ENCODE data around the gene IL36RN.

IL36RN gene

DNA sequence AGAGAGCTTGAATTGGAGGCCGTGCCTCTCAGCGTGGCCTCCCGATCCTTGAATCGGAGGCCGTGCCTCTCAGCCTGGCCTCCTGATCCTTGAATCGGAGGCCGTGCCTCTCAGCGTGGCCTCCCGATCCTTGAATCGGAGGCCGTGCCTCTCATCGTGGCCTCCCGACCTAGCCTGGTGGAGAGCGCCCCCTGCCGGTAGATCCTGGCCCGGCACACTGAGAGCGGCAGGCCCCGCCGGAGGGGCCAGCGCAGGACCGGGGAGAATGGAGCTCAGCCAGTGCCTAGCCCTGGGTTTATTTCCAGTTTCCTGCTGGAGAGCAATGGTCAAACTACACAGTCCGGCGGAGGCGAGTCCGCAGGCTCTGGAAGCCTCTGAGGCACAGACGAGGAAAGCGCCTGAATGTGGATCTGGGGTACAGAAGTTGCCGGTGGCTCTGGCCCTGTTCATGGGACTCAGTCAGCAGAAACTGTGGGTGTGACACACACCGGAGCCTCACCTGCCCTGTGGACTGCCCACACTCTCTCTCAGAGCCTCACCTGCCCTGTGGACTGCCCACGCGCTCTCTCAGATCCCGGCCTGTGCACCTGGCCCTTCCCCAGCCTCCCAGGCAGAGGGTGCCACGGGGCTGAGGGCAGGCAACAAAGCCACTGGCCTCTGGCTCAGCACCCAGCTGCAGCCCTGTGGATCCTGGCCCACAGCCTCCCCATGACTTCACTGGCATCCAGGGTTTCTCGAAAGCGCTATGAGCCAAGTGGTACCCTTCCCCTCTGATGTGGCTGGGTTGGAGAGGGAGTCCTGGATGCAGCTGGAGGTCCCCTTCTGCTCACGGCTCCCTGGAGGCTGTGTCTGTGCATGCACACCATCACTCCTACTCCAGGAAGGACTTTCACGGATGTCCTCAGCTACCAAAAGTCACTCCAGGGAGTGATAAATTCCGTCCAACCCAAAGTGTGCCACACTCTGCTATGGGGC lies 7.8 kb upstream of the IL36RN start:
- no peak for DNase-seq (ENCODE audit: low spot score)

DNA sequence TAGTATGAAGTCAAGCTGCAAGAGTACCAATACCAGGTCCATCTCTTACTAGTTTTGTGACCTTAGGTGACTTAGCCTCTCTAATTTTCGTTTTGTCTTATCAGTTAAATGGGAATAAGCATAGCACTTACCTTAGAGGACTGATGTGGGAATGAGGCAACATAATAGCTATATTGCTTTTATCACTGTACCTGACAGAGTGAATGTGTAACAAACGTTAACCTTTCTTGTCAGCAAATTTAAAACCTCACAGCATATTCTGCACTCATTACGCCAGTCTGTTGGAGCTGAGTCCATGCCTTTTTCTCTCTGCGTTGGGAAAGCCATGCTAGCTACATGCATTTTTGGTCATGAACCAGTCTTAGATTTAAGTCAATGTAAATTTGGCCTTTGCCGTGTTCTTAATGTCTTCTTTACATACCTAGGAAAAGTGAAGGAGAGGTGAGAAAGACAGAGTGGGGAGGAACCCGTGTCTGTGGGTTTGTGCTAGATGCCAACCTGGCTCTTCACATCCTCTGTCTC lies 6.5 kb upstream of the IL36RN start, which contains the start of gene IL36B:
IL36B (minus strand) TSS at position 472 of the 522 bp plus-strand sequence.
- no peak for DNase-seq (ENCODE audit: low spot score)

GRCh38 chr2:113053666-113054065 lies 5.3 kb upstream of the IL36RN start:
- no peak for DNase-seq (ENCODE audit: low spot score)

DNA sequence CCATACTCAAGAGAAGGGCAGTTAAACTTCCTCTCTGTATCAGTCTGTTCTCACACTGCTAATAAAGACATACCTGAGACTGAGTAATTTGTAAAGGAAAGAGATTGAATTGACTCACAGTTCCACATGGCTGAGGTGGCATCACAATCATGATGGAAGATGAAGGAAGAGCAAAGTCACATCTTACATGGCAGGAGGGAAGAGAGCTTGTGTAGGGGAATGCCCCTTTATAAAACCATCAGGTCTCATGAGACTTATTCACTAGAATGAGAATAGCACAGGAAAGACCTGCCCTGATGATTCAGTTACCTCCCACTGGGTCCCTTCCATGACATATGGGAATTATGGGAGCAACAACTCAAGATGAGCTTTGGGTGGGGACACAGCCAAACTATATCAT lies 4.9 kb upstream of the IL36RN start:
- no peak for DNase-seq (ENCODE audit: low spot score)

DNA sequence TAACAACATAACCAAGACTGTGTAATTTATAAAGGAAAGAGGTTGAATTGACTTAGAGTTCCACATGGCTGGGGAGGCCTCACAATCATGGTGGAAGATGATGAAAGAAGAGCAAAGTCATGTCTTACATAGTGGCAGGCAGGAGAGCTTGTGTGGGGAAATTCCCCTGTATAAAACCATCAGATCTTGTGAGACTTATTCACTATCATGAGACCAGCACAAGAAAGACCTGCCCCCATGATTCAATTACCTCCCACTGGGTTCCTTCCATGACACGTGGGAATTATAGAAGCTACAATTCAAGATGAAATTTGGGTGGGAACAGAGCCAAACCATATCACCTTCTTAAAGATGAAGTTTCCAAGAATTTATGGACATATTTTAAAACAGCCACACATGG lies 2.5 kb upstream of the IL36RN start:
- DNase-seq (ENCODE audit: low spot score) = no peak

- no peak for DNase-seq (ENCODE audit: low spot score)
These were observed 1.9 kb upstream of the IL36RN start for GRCh38 chr2:113057117-113057516.

GRCh38 chr2:113058411-113058994 lies 495 bp upstream of the IL36RN start:
- DNase-seq (ENCODE audit: low spot score) = no peak

DNA sequence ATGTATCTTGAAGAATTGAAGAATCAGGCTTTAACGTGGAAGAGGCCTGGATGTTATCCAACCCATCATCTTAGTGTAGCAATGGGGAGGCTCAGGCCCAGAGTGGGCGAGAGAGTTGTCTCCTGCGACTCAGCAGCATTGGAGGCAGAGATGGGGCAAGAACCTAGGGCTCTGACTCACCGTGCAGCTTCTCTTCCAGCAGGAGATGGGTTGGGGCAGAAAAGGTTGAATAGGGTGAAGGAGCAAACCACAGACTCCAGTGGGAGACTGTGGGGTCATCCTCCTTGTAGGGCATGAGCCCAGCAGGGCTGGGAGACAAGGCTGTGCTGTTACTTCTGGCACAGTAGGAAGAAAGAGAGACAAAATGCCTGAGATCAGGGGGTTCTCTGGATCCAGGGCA lies 1.4 kb downstream of the IL36RN start:
- DNase-seq (ENCODE audit: low spot score) = no peak

GRCh38 chr2:113060796-113061195 lies 1.8 kb downstream of the IL36RN start:
- no peak for DNase-seq (ENCODE audit: low spot score)

DNA sequence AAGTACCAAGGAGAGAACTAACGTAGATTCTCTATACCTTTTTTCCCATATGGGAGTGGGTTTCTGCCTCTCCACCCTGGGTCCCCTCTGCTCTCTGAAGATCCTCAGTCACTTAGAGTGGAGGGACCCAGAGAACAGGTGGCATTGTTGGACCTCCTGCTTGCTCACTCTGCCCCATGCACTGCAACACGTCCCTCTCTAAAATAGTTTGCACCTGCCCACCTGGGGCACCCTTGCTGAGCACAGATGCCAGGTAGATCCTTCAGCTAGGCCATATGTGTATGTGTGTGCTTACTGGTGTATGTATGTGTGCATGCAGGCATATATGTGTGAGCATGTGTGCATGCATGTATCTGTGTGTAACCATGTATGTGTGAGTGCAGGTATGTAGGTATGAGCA lies 2.2 kb downstream of the IL36RN start:
- DNase-seq (ENCODE audit: low spot score) = no peak

- DNase-seq (ENCODE audit: low spot score) = no peak
These were observed 3.1 kb downstream of the IL36RN start for GRCh38 chr2:113061896-113062770.

DNA sequence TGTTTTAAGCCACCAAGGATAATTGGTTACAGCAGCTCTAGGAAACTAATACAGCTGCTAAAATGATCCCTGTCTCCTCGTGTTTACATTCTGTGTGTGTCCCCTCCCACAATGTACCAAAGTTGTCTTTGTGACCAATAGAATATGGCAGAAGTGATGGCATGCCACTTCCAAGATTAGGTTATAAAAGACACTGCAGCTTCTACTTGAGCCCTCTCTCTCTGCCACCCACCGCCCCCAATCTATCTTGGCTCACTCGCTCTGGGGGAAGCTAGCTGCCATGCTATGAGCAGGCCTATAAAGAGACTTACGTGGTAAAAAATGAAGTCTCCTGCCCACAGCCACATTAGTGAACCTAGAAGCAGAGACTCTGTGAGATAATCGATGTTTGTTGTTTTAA lies 5.3 kb downstream of the IL36RN start:
- DNase-seq (ENCODE audit: low spot score) = no peak

- no peak for DNase-seq (ENCODE audit: low spot score)
These were observed 5.9 kb downstream of the IL36RN start for GRCh38 chr2:113064898-113065297.

GRCh38 chr2:113067681-113068080 lies 8.7 kb downstream of the IL36RN start, which contains the start of gene IL1F10:
Gene IL1F10 (plus strand): TSS chr2:113067970. CDS start chr2:113072739, 4,769 bp downstream.
- DNase-seq (ENCODE audit: low spot score) = no peak

- DNase-seq (ENCODE audit: low spot score) = no peak
These were observed 9.3 kb downstream of the IL36RN start for GRCh38 chr2:113068249-113068648.

- no peak for DNase-seq (ENCODE audit: low spot score)
These were observed 9.9 kb downstream of the IL36RN start for GRCh38 chr2:113068706-113069485.

DNA sequence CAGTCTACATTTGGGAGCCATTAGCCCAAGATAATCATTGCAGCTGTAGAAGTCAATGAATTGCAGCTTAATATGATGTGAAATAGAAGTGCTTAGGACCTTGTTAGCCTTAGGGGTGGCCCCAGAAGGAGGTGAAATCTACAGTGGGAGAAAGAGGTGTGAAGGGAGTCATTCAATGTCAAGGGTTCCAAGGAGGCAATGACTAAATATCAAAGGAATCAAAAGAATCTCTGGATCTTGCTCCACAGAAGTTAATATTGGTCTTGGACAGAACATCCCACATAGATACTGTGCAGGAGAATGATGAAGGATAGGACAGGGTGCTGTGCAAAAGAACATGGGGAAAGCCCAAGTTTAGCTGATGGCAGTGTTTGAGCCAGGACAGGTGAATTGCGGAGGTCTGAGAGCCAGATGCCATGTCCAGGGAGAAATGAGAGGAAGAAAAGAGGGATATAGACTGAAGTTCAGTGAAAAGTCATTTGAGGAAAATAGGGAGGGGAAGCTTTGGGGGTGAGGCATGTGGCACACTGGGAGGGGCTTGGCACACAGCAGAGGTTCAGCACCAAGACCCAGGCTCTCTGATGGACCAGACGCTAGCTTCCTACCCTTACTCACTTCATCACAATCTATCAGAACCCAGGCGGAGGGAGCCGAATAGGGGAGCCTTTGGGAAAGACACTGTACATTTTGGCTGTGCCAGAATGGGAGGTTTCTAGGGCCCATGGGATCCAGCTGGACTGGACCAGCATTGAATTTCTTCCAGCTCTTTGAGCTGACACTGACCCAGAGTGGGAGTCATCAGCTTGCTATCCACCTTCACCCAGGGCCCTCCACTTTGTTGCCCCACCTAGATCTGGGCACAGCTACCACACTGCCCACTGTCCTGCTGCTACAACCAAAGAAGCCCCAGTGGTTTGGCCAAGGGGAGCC lies 10.9 kb downstream of the IL36RN start:
- DNase-seq (ENCODE audit: low spot score) = no peak

DNA sequence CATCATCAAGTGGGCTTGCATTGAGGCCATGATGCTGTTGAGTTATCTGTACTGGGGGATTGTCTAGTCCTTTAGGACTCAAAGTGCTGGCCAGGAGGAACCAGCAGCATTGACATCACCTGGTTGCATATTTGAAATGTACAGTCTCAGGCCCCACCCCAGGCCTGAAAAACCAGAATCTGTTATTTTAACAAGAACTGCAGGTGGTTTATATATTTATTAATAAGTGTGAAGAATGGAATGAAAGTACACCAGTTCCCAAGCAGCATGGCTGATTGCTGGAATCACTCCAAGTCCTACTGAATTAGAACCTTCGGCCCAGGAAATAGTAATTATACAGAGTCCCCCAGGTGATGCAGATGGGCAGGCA lies 11.6 kb downstream of the IL36RN start:
- DNase-seq (ENCODE audit: low spot score) = no peak

DNA sequence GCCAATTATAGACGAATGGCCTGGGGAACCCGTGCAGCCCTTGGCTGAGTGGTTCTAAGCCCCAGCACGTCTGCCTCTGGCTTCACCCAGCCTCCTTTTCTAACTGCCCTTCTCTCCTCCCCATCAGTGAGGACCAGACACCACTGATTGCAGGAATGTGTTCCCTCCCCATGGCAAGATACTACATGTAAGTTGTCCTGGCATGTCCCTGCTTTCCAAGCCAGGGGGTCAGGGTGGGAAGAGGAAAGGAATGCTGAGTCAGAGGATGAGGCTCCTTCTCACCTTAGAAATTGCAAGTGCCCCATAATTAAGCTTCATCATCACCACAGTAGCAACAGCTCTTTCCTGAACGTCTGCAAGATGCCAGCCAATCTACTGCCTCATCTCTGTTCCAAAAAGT lies 13.6 kb downstream of the IL36RN start:
- no peak for DNase-seq (ENCODE audit: low spot score)

DNA sequence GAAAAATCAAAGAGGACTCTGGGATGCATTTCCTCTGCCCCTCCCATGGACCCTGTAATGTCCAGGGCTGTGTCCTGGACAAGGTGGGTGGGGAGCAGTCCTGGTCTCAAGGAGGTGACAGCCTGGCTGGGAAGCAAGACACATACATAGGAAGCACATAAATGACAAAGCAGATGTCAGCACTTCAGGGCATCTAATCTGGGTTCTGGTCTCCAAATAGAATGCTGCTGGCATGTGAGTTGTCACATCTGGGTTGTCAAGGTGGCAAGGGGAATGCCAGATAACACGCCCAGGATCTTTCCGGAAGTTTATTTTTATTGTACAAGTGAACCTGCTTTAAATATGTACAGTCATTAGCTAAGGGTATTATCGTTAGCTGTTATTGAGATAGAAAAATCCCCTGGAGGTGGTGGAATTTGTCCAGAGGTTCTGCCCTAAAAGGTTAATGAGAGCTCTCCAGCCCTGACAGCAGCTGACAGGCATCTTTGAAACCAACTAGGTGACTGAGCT lies 14.4 kb downstream of the IL36RN start:
- no peak for DNase-seq (ENCODE audit: low spot score)

All from D341Med (cell line).